H1 (cell line): ENCODE measurements around the gene UNC13C. TPM values are rescaled to one million over a fixed set of nuclear protein-coding genes. Genes with fewer than 3 reads are reported as not detected.

Experiments used
- CHD7 ChIP-seq: fragments of 300-600 bp; sonication (generic); IDR thresholded peaks from 2 replicates; pipeline ENCODE4 v1.7.1; 2012; ENCODE audit warnings: low read length, moderate library complexity, mild to moderate bottlenecking, inconsistent platforms; ENCODE audit not compliant: insufficient replicate concordance
- EP300 ChIP-seq, 2 experiments: IDR thresholded peaks; 1 replicate in 1 of 2; 2 replicates in 1 of 2; pipeline ENCODE4 v1.6.1; 2011 to 2012; ENCODE audit warnings: low read depth in 2 of 2, low read length in 2 of 2, mild to moderate bottlenecking in 2 of 2, borderline replicate concordance in 1 of 2, inconsistent platforms in 1 of 2, moderate library complexity in 1 of 2
- JUN ChIP-seq: IDR thresholded peaks from 2 replicates; pipeline ENCODE4 v1.6.1; 2011; ENCODE audit warnings: low read depth, mild to moderate bottlenecking, improper control_type of control experiment, low read length
- MAX ChIP-seq: IDR thresholded peaks from 2 replicates; pipeline ENCODE4 v1.6.1; 2012; ENCODE audit warnings: inconsistent platforms
- SIRT6 ChIP-seq: IDR thresholded peaks from one replicate; pipeline ENCODE4 v1.7.1; 2012; ENCODE audit warnings: low read length, inconsistent platforms
- SUZ12 ChIP-seq: fragments of 200-600 bp; sonication (generic); IDR thresholded peaks from 2 replicates; pipeline ENCODE4 v1.6.1; 2012; ENCODE audit warnings: mild to moderate bottlenecking, inconsistent platforms, low read length, moderate library complexity, mixed read lengths
- TAF7 ChIP-seq: optimal IDR thresholded peaks from 2 replicates; pipeline ENCODE3; 2011; ENCODE audit warnings: low read depth, mild to moderate bottlenecking, inconsistent platforms, low read length, moderate library complexity, borderline replicate concordance
- ZNF274 ChIP-seq: IDR thresholded peaks from 2 replicates; pipeline ENCODE4 v1.7.0; 2012; ENCODE audit warnings: low read length, borderline replicate concordance; ENCODE audit errors: extremely low read depth
- polyA plus RNA-seq, 7 experiments: library from polyadenylated mRNA; depleted of rRNA in 3 of 7; stranded (reverse) in 5 of 7; unstranded in 2 of 7; fragments of >200 nt in 5 of 7; fragments of 200-250 nt in 2 of 7; gene quantifications; 1 replicate in 5 of 7; 2 replicates in 1 of 7; 4 replicates in 1 of 7; pipeline versions ENCODE4 v1.2.1 to v1.2.3, GENCODE V29; 2011 to 2013; ENCODE audit warnings: missing spikeins in 2 of 7, mixed read lengths in 2 of 7
- total RNA-seq: library from RNA; stranded (reverse); fragmentation: NEBNext Ultra II Directional; extraction: Animal tissue kit (Norgen Biotek cat#: 25700); gene quantifications from 2 replicates; pipeline ENCODE4 v1.2.1, GENCODE V29; 2021

Gene UNC13C
- total and polyA plus RNA-seq, 2 of the 8 experiments (the other 6 are each of a cell fraction or from before 2014, with no cell fraction given), result 0.02 to 0.13 TPM

- TF ChIP-seq CHD7 (no peak), SIRT6 (no peak), TAF7 (no peak), MAX (no peak), JUN (no peak), ZNF274 (no peak), SUZ12 (no peak), EP300 (IDR thresholded peaks at IDR 0.05; ENCODE audit: borderline replicate concordance in 1 of 2, low read depth in 2 of 2, low read length in 2 of 2) (no peak)
Measured at GRCh38 chr15:54504695-54505094, 526.5 kb downstream of the UNC13C start (continued).
